HG02759 (cell line): Measurements from ENCODE around the gene STAC3.

Experiments used
- ATAC-seq: cut with Tn5 transposase; IDR thresholded peaks from one replicate; pipeline ENCODE4 v1.9.1; 2021; ENCODE audit warnings: mild to moderate bottlenecking, moderate library complexity; ENCODE audit not compliant: unreplicated experiment

STAC3 gene

GRCh38 chr12:57195611-57196371 is 55.2 kb downstream of the STAC3 start:
- no peak for ATAC-seq

- ATAC-seq = no peak
Measured at GRCh38 chr12:57195186-57195585, 55.8 kb downstream of the STAC3 start.

GRCh38 chr12:57194253-57194652 is 56.7 kb downstream of the STAC3 start:
- ATAC-seq = no peak

GRCh38 chr12:57193706-57194245 is 57.2 kb downstream of the STAC3 start:
- ATAC-seq = no peak
